ENCODE results near the gene RNF213.

Gene RNF213

GRCh38 chr17:80394629-80395216 is 134.1 kb downstream of the RNF213 start:
- H3K9me3 ChIP-seq (ENCODE audit: control insufficient read depth, low read length) = no peaks in the 10 kb centered on the region
- no peak overlapping the region for H3K4me3 ChIP-seq (ENCODE audit: low read depth, low read length)
- H2AFZ ChIP-seq = no peak overlapping the region
- H3K4me2 ChIP-seq (ENCODE audit: low read length) = no peak overlapping the region
- no peak overlapping the region for H3K27ac ChIP-seq
- H3K9ac ChIP-seq = no peak overlapping the region
- H3K4me1 ChIP-seq = peaks cover 14% of the 10 kb centered on the region
- H3K79me2 ChIP-seq = peaks cover 4% of the 10 kb centered on the region
- no peaks in the 10 kb centered on the region for H3K36me3 ChIP-seq (ENCODE audit: control insufficient read depth, insufficient read depth, low read length)
- TF ChIP-seq CTCF (IDR thresholded peaks at IDR 0.05) = no peak
- H3K27me3 ChIP-seq (ENCODE audit: control insufficient read depth, insufficient read depth, low read length) = no peaks in the 10 kb centered on the region

- Histone ChIP-seq H3K4me2 (ENCODE audit: low read length) (no peak overlapping the region), H3K79me2 (peaks cover 4% of the 10 kb centered on the region), H3K36me3 (ENCODE audit: control insufficient read depth, insufficient read depth, low read length) (no peaks in the 10 kb centered on the region), H3K4me3 (ENCODE audit: low read depth, low read length) (no peak overlapping the region), H3K4me1 (peaks cover 14% of the 10 kb centered on the region), H3K27me3 (ENCODE audit: control insufficient read depth, insufficient read depth, low read length) (no peaks in the 10 kb centered on the region), H2AFZ (no peak overlapping the region), H3K27ac (no peak overlapping the region), H3K9me3 (ENCODE audit: control insufficient read depth, low read length) (no peaks in the 10 kb centered on the region), H3K9ac (no peak overlapping the region)
- TF ChIP-seq CTCF (IDR thresholded peaks at IDR 0.05) = no peak
Measured at GRCh38 chr17:80395402-80396151, 134.9 kb downstream of the RNF213 start.

GRCh38 chr17:80396157-80397033 is 135.7 kb downstream of the RNF213 start:
- Histone ChIP-seq H3K9ac (no peak overlapping the region), H3K4me3 (ENCODE audit: low read depth, low read length) (no peak overlapping the region), H3K27ac (no peak overlapping the region), H3K36me3 (ENCODE audit: control insufficient read depth, insufficient read depth, low read length) (no peaks in the 10 kb centered on the region), H3K79me2 (peaks cover 4% of the 10 kb centered on the region), H2AFZ (no peak overlapping the region), H3K4me1 (peaks cover 14% of the 10 kb centered on the region), H3K27me3 (ENCODE audit: control insufficient read depth, insufficient read depth, low read length) (no peaks in the 10 kb centered on the region), H3K4me2 (ENCODE audit: low read length) (no peak overlapping the region), H3K9me3 (ENCODE audit: control insufficient read depth, low read length) (no peaks in the 10 kb centered on the region)
- TF ChIP-seq CTCF (IDR thresholded peaks at IDR 0.05) = no peak

- TF ChIP-seq CTCF (IDR thresholded peaks at IDR 0.05) = no peak
- H3K9ac ChIP-seq = no peak overlapping the region
- H3K27ac ChIP-seq = no peak overlapping the region
- H3K9me3 ChIP-seq (ENCODE audit: control insufficient read depth, low read length) = no peaks in the 10 kb centered on the region
- no peak overlapping the region for H3K4me3 ChIP-seq (ENCODE audit: low read depth, low read length)
- H3K79me2 ChIP-seq = peaks cover 4% of the 10 kb centered on the region
- no peak overlapping the region for H3K4me2 ChIP-seq (ENCODE audit: low read length)
- no peaks in the 10 kb centered on the region for H3K36me3 ChIP-seq (ENCODE audit: control insufficient read depth, insufficient read depth, low read length)
- no peak overlapping the region for H2AFZ ChIP-seq
- peaks cover 14% of the 10 kb centered on the region for H3K4me1 ChIP-seq
- no peaks in the 10 kb centered on the region for H3K27me3 ChIP-seq (ENCODE audit: control insufficient read depth, insufficient read depth, low read length)
Measured at GRCh38 chr17:80397034-80397387, 136.4 kb downstream of the RNF213 start.
